Jurkat, Clone E6-1 (cell line): ENCODE data around the gene JUNB. TPM values are rescaled to one million over a fixed set of nuclear protein-coding genes. Genes with fewer than 3 reads are reported as not detected.
A peak's percentile ranks its signal among the peaks of the same experiment; 100 is the strongest.

Experiments used
- DNase-seq: peaks from one replicate; pipeline ENCODE4 v3.0.0-alpha.2; 2011; ENCODE audit warnings: low read depth, low spot score
- H3K4me3 ChIP-seq: 2 replicates; pipeline ENCODE4 v1.5.1; 2011; ENCODE audit warnings: mild to moderate bottlenecking, low read length, control low read depth, moderate library complexity
- polyA plus RNA-seq: library from polyadenylated mRNA; unstranded; fragments of >200 nt; gene quantifications from one replicate; pipeline ENCODE4 v1.2.1, GENCODE V29; 2012; ENCODE audit warnings: missing spikeins; ENCODE audit not compliant: insufficient read length, insufficient read depth

The JUNB gene
- 22.6 TPM for polyA plus RNA-seq

DNA sequence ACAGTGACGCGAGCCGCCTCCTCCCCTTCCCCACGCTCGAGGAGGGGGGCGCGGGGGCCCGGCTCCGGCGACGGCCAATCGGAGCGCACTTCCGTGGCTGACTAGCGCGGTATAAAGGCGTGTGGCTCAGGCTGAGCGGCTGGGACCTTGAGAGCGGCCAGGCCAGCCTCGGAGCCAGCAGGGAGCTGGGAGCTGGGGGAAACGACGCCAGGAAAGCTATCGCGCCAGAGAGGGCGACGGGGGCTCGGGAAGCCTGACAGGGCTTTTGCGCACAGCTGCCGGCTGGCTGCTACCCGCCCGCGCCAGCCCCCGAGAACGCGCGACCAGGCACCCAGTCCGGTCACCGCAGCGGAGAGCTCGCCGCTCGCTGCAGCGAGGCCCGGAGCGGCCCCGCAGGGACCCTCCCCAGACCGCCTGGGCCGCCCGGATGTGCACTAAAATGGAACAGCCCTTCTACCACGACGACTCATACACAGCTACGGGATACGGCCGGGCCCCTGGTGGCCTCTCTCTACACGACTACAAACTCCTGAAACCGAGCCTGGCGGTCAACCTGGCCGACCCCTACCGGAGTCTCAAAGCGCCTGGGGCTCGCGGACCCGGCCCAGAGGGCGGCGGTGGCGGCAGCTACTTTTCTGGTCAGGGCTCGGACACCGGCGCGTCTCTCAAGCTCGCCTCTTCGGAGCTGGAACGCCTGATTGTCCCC lies at the start of gene JUNB:
Gene JUNB, plus strand, starts transcription at position 142 of the 706 bp plus-strand sequence. Its CDS starts 286 bp downstream, at position 428.
- H3K4me3 ChIP-seq, result peak within 1 kb of the TSS; percentile 88
- peak; percentile 91 for DNase-seq

DNA sequence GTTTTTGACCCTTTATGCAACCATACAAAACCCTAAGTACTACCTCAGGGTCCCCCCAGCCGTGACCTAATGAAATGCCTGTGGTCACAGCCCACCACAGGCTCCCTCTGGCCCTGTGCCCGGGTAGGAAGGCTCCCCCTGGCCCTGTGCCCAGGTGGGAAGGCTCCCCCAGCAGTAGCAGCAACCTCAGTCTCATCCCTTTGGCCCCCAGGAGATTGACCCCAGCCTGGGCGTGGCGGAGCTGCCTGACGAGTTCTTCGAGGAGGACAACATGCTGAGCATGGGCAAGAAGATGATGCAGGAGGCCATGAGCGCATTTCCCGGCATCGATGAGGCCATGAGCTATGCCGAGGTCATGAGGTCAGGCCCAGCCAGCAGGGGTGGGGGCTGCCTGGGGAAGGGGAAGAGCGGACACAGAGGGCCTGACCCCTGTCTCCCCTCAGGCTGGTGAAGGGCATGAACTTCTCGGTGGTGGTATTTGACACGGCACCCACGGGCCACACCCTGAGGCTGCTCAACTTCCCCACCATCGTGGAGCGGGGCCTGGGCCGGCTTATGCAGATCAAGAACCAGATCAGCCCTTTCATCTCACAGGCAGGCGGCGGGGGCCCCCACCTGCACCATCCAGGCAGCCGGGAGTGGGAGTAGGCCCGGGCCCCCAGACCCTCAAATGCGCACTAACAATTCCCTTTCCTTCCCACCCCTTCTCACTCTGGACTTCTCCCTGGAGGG lies 46.0 kb upstream of the JUNB start:
- H3K4me3 ChIP-seq, result no peak overlapping the region
- DNase-seq, result no peak

DNA sequence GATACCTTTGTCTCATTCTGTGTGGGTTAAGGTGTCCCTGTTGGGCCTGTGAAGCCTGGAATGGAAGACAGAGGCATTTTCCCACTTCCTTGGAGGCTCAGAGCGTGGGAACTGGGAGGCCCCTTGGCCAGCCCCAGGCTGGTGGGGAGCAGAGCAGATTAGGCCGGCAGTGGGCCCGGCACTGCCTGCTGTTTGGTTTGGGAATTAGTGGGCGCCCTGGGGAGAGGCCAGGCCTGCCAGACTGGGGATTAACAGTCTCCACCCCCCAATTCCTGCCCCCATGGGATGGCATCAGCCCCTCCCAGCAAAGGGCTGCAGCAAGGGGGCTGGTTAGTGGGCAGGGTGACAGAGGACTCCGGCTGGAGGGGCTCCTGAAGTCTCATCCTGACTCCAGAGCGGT lies 42.8 kb upstream of the JUNB start:
- no peak for DNase-seq
- no peak overlapping the region for H3K4me3 ChIP-seq

DNA sequence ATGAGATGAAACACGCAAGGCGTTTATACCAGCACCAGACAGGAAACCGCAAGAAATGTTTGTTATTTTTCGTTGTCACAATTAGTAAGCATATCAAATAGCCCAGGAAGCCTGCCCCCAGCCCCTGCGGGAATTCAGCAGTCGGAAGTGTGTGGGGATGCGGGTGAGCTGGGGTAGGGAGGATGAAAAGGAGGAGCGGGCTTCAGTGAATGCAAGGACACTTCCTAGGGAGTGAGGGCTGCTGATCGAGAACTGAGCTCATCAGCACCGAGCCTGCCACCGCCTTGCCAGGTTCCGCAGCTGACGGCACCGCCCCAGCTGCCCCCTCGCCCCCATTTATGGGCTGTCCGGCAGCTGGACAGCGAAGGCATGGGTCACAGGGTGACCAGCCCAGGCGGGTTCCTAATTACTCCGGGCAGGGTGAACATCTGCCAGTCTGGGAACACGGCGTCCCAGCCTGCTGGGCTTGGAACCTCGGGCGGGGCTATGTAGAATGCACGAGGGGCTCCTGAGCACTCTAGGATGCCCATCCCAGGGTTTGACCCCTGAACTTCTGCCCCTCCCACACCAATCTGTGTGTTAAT lies 41.3 kb upstream of the JUNB start:
- DNase-seq, result no peak
- no peak overlapping the region for H3K4me3 ChIP-seq

DNA sequence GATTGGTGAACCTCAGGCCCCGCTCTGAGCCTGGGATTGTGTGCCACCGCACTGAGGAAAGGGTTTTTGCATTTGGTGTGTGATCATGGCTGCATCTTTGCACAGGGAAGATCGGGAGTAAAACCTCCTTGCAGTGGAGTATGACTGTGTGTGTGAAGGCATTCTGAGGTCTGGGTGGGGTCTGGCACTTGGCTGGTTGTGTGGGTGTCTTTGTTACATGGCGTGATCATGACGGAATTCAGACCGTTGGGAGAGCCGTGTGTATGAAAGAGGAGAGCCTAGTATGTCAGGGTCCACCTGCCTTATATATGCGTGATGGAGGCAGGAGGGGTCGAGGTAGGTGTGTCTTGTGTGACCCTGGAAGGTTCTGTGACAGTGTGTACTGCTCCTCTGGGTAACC lies 40.4 kb upstream of the JUNB start:
- no peak for DNase-seq
- no peak overlapping the region for H3K4me3 ChIP-seq

DNA sequence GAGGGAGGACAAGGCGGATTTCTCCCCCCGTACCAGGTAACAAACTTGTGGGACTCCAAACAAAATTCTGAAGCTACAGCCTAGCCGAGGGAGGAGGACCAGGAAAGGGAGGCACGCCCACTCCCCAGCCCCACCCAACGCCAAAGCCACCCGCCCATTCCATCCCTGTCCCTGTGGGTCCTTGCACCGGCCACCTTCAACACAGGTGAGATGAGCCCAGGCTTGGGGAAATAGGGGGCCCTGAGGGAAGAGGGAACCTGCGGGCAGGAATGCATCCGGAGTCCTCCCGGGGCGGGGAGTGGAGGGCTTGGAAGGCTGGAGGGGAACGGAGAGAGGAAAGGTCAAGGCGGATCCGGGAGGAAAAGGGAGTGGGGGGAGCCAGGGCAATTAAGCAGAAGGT lies 39.7 kb upstream of the JUNB start, which contains the start of gene BEST2:
Gene BEST2, plus strand, starts transcription at position 157 of the 400 bp plus-strand sequence. CDS start 802 bp downstream, outside the sequence.
- H3K4me3 ChIP-seq, result no peak within 1 kb of the TSS
- DNase-seq, result no peak

DNA sequence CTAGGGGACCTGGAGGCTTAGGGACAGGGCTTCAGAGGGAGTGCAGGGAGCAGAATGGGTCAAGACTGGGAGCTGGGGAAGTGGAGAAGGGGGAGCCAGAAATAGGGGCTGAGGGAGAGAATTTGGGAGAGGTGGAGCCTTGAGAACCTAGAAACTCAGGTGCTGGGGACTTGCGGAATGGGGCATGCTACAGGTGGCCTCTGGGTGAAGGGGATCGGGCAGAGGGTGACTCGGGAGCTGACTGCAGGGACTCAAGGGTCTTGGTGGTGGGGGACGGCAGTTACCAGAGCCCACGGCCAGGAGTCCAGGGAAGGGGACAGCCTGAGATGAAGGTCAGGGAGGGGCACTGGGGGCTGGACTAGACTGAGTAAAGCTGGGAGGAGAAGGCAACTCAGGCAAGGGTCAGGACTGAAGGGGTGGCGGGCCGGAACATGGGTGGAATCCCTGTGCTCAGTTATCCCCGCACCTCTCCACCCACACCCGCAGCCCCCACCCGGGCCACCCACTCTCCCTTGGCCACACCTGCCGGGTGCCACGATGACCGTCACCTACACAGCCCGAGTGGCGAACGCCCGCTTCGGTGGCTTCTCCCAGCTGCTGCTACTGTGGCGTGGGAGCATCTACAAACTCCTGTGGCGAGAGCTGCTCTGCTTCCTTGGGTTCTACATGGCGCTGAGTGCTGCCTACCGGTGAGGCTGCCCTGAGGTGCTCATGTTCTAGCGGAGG lies 39.1 kb upstream of the JUNB start:
- H3K4me3 ChIP-seq, result no peak overlapping the region
- DNase-seq, result no peak

DNA sequence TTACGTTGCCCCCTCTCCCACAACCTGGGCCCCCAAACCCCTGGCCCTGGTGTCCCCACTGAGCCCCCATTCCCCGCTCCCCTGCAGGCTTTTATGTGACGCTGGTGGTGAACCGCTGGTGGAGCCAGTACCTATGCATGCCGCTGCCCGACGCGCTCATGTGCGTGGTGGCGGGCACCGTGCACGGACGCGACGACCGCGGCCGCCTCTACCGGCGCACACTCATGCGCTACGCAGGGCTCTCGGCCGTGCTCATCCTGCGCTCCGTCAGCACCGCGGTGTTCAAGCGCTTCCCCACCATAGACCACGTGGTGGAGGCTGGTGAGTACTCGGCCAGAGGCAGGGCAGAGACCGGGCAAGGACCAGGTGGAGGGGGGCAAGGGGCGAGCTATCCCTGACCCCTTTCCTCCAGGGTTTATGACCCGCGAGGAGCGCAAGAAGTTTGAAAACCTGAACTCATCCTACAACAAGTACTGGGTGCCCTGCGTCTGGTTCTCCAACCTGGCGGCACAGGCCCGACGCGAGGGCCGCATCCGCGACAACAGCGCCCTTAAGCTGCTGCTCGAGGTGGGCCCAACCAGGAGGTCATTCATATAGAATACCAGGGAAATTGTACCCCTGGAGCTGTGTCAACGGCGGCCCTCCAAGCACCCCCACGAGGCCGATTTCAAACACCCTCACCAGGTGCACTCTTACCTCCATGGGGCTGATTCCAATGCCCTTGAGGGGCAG lies 36.7 kb upstream of the JUNB start:
- no peak overlapping the region for H3K4me3 ChIP-seq
- no peak for DNase-seq

DNA sequence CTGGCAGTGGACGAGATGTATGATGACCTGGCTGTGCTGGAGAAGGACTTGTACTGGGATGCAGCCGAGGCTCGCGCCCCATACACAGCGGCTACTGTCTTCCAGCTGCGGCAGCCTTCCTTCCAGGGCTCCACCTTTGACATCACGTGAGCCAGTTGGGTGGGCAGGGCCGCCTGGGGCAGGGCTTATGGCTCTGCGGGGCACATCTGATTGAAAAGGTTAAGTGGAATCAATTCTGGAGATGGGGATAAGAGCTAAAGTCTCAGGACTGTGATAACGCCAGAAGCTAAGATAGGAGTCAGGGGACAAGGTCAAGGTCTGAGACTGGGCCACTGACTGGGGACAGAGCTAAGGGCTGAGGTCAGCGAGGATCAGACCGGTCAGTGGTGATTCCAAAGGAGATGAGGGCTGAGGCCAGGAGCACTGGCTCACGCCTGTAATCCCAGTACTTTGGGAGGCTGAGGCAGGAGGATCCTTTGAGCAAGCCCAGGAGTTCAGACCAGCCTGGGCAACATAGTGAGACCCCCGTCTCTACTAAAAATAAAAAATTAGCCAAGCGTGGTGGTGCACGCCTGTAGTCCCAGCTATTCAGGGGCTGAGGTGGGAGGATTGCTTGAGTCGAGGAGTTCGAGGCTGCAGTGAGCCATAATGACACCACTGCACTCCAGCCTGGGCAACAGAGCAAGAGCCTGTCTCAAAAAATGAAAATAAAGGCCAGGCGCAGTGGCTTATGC lies 35.0 kb upstream of the JUNB start:
- H3K4me3 ChIP-seq, result no peak overlapping the region
- no peak for DNase-seq

DNA sequence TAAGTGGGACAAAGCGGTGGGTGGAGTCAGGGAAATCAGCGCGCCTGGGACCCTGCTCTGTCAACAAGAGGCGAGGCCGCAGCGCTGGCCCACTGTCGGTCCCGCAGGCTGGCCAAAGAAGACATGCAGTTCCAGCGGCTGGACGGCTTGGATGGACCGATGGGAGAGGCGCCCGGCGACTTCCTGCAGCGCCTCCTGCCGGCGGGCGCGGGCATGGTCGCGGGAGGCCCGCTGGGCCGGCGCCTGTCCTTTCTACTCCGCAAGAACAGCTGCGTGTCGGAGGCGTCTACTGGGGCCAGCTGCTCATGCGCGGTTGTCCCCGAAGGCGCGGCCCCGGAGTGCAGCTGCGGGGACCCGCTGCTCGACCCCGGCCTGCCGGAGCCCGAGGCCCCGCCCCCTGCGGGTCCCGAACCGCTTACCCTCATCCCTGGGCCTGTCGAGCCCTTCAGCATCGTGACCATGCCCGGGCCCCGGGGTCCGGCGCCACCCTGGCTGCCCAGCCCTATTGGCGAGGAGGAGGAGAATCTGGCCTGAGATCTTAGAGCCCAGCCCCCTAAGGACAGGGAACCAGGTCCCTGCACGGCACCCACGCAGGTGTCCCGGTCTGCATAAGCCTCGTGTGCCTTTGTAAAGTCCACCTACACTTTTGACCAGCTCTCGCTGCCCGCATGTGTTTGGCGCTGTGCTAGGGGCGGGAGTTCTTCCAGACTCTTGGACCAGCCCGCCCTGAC lies 33.6 kb upstream of the JUNB start:
- no peak for DNase-seq

DNA sequence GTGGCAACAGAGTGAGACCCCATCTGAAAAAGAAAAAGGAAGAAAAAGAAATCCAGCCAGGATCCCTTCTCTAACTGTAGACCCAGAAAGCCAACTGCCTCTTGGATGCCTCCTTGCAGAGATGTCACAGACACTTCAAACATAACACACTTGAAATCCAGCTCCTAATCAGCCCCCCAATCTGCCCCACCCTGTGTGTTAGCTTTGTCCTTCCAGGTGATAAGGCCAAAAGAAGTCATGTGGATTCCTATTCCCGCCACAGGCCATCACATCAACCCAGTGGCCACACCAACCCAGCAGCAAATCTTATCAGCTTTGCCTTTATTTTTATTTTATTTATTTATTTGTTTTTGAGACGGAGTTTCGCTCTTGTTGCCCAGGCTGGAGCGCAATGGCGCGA lies 31.6 kb upstream of the JUNB start:
- no peak overlapping the region for H3K4me3 ChIP-seq
- DNase-seq, result no peak

More for the DNA sequence above, 33.6 kb upstream of the JUNB start:
- peak overlapping the region; percentile 27 for H3K4me3 ChIP-seq

DNA sequence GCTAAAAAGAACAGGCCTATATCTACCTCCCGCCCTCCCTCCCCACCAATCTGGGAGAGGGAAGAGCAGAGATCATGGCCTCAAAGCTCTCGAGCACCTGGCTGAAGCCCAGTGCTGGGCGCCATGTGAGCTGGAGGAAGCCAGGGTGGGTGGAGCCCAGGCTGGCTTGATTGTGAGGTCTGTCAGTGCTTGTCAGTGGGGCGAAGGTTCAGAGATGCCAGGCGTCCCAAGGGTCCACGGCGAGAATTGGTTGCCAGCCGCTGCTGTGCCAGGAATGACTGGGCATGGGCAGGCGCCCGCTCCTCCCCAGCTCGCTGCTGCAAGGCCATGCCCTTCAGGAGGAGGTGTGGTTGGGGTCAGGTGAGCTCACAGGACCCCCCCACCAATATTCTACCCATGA lies 28.2 kb upstream of the JUNB start:
- no peak for DNase-seq
- H3K4me3 ChIP-seq, result no peak overlapping the region

DNA sequence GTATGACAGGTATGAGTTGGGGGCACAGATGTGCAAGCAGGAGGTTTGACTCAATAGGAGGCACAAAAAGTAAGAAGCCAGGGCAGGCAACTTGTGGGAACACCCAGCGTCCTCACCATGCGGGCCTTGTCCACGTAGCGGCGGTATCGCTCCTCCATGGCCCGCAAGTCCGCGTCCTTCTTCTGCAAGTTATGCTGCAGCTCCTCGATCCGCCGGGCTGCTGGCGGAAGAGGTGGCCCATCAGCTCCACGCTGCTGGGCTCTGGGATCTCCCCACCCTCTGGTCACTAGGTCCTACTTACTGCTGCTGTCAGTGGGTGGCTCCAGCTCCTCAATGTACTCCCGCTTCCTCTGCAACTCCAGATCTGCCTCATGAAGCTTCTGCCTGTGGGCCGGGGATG lies 26.6 kb upstream of the JUNB start:
- no peak overlapping the region for H3K4me3 ChIP-seq
- DNase-seq, result no peak

DNA sequence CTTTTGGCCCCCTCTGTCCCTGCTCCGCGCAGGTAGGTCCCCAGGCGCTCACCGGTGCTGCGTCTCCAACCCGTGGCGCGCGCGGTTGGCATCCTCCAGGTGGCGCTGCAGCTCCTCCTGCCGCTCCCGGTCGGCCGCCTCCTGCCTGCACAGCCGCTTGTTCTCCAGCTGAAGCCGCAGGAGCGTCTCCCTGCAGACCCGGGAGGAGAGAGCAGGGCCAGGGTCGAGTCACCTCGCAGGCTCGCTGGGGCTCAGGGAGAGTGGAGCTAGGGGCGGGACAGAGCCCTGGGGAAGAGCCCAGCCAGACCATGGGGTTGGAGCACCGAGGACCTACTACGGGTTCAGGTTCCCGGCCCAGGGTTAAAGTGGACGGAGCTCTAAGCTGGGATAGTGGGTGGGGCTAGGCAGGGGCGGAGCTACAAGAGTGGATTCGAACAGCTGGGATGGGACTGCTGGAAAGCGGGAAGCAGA lies 25.2 kb upstream of the JUNB start:
- peak overlapping the region; percentile 47 for H3K4me3 ChIP-seq
- no peak for DNase-seq

DNA sequence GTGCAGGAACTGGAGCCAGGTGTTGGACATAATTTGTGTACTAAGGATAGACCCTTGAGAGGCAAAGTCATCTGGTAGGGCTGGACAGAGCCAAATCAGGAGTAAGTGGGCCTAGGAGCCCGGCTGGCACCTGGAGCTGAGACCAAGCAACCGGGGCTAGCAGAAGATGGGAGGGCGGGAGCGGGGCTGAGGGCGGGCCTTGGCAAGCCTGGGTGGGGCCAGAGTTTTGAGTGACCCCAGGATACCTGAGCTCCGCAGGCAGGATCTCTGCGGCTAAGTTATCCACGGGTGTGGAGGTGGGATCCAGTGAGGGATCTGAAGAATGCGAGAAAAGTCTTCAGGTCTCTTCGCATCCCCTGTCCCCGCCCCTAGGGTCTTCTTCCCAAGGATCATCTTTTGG lies 24.1 kb upstream of the JUNB start:
- no peak for DNase-seq
- H3K4me3 ChIP-seq, result no peak overlapping the region

DNA sequence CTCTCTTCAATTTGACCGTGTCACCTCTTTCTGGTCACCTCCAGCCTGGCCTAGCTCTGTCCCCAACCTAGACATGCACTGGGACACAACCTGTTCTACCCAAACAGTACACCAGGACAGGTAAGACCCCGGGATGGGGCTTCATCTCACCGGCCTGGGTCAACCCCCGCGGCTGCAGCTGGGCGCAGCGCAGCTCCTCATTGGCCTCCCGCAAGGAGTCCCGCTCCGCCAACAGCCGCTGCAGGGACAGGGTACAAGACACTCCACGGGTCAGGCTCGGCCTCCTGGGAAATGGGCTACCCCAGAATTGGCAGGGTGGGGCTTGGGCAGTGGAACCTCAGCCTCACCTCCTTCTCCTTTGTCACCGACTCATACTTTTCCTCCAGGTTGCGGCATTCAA lies 23.6 kb upstream of the JUNB start:
- no peak for DNase-seq

DNA sequence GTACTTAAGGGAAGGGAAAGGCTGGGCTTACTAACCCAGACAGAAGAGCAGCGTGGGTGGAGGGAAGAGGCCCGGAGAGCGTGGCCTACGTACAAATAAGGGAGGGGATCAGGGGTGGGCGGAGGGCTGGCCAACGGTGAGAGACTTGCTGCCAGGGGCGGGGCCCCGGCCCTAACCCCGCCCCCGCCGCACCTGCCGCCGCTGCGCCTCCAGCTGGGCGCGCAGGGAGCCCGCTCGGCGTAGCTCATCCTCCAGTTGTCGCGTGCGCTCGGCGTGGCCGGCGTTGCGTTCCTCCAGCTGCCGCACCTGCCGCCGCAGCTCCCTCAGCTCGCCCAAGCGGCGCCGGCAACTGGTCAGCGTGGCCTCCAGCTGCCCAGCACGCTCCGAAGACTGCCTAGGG lies 21.6 kb upstream of the JUNB start:
- peak; percentile 78 for DNase-seq
- H3K4me3 ChIP-seq, result peak overlapping the region; percentile 36

More for the DNA sequence above, 23.6 kb upstream of the JUNB start:
- H3K4me3 ChIP-seq, result no peak overlapping the region

DNA sequence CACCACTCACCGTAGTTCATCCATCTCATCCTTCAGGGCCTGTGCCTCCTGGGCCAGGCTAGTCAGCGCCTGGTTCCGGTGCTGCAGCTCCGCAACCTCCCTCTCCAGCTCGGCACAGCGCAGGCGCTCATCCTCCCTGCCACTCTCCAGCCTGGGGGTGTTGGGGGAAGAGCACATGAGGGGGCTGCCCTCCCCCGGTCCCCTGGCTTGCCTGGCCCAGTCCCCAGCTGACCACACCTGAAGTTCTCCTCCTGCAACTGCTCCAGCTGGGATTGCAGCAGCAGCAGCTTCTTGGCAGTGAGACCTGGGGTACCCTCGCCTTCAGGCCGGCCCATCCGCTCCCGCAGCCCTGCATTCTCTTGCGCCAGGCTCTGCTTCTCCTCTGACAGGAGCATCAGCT lies 20.4 kb upstream of the JUNB start:
- no peak overlapping the region for H3K4me3 ChIP-seq
- no peak for DNase-seq
